PFSK-1 (cell line): ENCODE data around the gene TMEM175.

ENCODE experiments used
- FOXP2 ChIP-seq: optimal IDR thresholded peaks from 2 replicates; pipeline ENCODE3; 2011; ENCODE audit warnings: borderline replicate concordance, control low read depth, inconsistent platforms; ENCODE audit not compliant: insufficient read depth; ENCODE audit errors: extremely low read length, extremely low read depth
- POLR2AphosphoS5 ChIP-seq: IDR thresholded peaks from 2 replicates; pipeline ENCODE4 v1.6.1; 2012; ENCODE audit warnings: low read depth, mild to moderate bottlenecking, control low read depth, low read length, moderate library complexity
- REST ChIP-seq, 2 experiments: IDR thresholded peaks; 2 replicates each; pipeline versions ENCODE4 v1.6.1 to v1.8.0; 2011 to 2012; ENCODE audit warnings: low read depth in 2 of 2, low read length in 2 of 2, control low read depth in 1 of 2, inconsistent platforms in 1 of 2, mild to moderate bottlenecking in 1 of 2, moderate library complexity in 1 of 2; ENCODE audit not compliant: insufficient read depth in 1 of 2
- SIN3A ChIP-seq: IDR thresholded peaks from 2 replicates; pipeline ENCODE4 v1.6.1; 2012; ENCODE audit warnings: mild to moderate bottlenecking, low read length, moderate library complexity, borderline replicate concordance; ENCODE audit not compliant: insufficient read depth
- TAF1 ChIP-seq: IDR thresholded peaks from 2 replicates; pipeline ENCODE4 v1.6.1; 2012; ENCODE audit warnings: low read length, control low read depth, borderline replicate concordance; ENCODE audit not compliant: insufficient read depth

- no peak for TF ChIP-seq SIN3A
- no peak for TF ChIP-seq POLR2AphosphoS5
- TF ChIP-seq TAF1 = no peak
- TF ChIP-seq REST (IDR thresholded peaks at IDR 0.05; ENCODE audit: insufficient read depth in 1 of 2, low read depth in 2 of 2, low read length in 2 of 2) = no peak
- no peak for TF ChIP-seq FOXP2
Measured at GRCh38 chr4:991451-992296, 59.4 kb downstream of the TMEM175 start.
